ENCODE results near the gene ACTA2.

GRCh38 chr10:88932539-88933256 is 19.9 kb downstream of the ACTA2 start:
- TF ChIP-seq CTCF (conservative IDR thresholded peaks at IDR 0.05) = peak; percentile 76
- no peak for TF ChIP-seq ZFX (IDR thresholded peaks at IDR 0.05)

All from C4-2B (cell line).